LNCAP (cell line): ENCODE results near the gene GRAMD4.

Source experiments
- CTCF ChIP-seq: fragments of 450-650 bp; IDR thresholded peaks from 2 replicates; pipeline ENCODE4 v1.5.1; 2017; ENCODE audit warnings: mild to moderate bottlenecking

The GRAMD4 gene

GRCh38 chr22:46693634-46694415 lies 73.6 kb downstream of the GRAMD4 start:
- TF ChIP-seq CTCF: no peak

GRCh38 chr22:46694416-46695170 lies 74.4 kb downstream of the GRAMD4 start:
- TF ChIP-seq CTCF: no peak

GRCh38 chr22:46695346-46696228 lies 75.4 kb downstream of the GRAMD4 start:
- no peak for TF ChIP-seq CTCF

GRCh38 chr22:46696229-46696518 lies 76.0 kb downstream of the GRAMD4 start:
- TF ChIP-seq CTCF: no peak

DNA sequence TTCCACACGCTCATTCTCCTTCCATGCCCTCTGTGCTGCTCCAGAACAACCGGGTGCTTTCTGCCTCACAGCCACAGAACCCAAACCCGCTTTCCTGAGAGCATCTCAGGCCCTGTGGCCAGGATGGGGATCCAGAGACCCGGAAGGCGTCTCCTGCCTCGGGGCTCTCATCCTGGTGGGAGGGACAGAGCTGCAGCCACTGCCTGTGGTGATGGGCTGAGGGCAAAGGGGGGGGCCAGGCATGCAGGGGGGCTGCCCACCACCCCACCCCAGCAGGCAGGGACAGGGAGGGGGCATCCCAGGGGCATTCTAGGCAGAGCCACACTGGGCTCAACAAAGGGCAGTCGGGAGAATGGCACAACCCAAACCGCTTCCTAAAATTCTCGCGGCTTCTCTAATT lies 76.4 kb downstream of the GRAMD4 start:
- TF ChIP-seq CTCF: no peak

DNA sequence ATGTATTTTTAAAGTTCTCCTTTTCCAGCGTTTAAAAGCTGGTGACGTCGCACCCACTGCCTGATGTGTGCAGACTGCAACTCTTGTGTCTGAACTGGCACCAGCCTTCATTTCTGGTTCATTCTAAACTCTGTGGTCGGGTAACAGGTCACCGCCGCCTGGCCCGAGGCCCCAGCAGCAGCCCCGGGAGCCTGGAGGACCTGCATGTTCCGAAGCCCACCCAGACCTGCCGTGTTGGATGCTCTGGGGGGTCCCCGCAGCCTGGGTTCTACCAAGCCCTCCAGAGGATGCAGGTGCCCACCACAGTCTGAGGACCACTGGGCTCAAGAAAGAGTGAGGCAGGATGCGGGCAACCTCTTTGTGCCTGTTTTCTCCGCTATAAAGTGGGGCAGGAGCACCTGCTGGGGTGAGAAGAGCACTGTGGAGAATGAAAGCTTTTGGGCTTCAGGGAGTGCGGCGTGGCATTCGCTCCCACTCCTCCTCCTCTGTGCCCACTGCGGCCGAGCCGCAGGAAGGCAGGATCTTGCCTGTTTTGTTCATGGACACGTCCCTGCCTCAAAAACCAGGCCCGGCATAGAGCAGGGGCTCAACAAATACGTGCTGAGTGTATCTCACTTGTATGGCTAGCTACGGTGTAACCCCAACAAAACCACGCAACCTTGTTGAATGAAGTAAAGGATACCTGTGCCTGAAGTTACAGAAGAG lies 77.8 kb downstream of the GRAMD4 start:
- no peak for TF ChIP-seq CTCF

GRCh38 chr22:46699091-46699490 lies 78.9 kb downstream of the GRAMD4 start:
- TF ChIP-seq CTCF: no peak
